ELF-1 (cell line): Measurements from ENCODE around the gene FAM181A.

Experiments used
- DNase-seq: peaks from one replicate; pipeline ENCODE4 v3.0.0-alpha.2; 2016; ENCODE audit warnings: low read depth, low spot score

FAM181A gene

GRCh38 chr14:93978735-93979134 lies 51.6 kb downstream of the FAM181A start:
- no peak for DNase-seq
